GM21786 (cell line): ENCODE results near the gene TRABD2A.

Source experiments
- ATAC-seq: cut with Tn5 transposase; IDR thresholded peaks from one replicate; pipeline ENCODE4 v1.9.1; 2021; ENCODE audit not compliant: unreplicated experiment

Gene TRABD2A

GRCh38 chr2:84905181-84906107 lies 24.6 kb upstream of the TRABD2A start, which contains the start of gene TMSB10:
Gene TMSB10 (plus strand): TSS chr2:84905656.
- ATAC-seq = peak; percentile 65

DNA sequence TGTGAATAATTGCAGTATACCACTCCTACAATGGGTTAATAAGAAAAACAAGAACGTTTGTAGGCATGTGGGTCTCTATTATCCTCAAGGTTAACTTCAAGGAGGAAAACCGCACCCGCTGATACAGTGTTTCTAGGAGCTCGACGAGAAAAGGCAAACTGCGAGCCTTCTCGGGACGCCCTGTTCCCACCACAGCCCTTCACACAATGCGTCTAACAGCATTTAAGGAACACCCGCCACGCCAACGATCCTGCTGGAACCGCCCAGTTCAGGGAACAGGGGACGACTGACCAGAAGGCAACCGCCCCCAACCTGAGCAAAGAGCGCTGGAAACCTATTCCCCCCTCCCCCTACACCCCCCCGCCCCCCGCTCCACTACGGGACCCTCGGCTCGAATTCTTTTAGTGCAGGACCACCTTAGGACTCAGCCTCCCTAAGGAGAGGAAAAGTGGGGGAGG lies 23.9 kb upstream of the TRABD2A start:
- ATAC-seq = no peak

- ATAC-seq = no peak
Measured at GRCh38 chr2:84904151-84904550, 23.3 kb upstream of the TRABD2A start.

DNA sequence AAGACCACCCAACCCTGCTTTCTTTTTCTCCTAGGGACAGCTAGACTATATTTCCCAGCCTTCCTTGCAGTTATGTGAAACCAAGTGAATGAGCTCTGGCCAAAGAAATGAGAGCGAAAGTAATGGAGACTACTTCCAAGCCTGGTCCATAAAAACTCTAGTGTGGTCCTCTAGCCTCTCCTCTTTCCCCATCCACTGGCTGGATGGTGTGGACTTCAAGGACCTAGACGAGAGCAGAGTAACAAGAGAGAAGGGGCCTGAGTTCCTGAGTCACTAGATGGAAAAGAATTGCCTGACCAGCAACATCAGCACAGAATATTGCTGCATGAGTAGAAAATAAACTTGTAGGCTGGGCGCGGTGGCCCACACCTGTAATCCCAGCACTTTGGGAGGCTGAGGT lies 21.6 kb upstream of the TRABD2A start:
- no peak for ATAC-seq

DNA sequence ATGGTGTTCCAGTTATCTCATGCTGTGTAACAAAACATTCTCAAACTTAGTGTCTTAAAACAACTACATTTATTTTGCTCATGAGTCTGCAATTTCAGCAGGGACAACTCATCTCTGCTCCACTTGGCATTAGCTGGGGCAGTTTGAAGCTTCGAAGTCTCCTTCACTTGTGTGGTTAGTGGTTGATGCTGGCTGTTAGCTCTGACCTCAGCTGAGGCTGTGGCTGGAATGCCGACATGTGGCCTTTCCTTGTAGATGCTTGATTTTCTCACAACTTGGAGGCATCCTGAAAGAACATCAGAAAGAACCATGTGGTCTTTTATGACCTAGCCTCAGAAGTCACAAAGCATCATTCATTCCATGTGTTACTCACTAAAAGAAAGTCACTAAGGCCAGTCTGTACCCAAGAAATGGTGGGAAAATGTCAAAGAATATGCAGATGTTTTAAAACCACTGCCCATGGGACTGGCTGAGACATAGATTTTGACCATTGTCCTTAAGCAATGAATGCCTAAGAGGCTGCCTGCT lies 20.8 kb upstream of the TRABD2A start:
- no peak for ATAC-seq

DNA sequence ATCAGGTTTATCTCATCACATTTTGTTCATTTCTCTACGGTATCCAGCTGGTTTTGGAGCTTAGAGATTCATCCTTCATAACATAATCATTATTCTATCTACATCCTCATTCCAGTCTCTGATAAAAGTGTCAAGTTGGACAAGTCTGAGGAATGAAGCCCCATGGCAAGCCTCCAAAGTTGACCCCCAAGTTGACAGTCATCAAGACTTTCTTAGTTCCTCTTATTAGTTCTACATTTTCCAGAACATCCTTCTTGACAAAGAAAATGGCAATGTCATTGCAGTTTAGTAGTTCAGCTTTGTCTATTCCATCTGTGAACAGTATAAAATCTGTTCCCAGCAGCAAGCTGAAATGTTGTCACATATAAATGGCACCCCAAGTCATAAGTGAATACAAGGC lies 20.1 kb upstream of the TRABD2A start:
- no peak for ATAC-seq

GRCh38 chr2:84899304-84900204 lies 18.7 kb upstream of the TRABD2A start:
- no peak for ATAC-seq

DNA sequence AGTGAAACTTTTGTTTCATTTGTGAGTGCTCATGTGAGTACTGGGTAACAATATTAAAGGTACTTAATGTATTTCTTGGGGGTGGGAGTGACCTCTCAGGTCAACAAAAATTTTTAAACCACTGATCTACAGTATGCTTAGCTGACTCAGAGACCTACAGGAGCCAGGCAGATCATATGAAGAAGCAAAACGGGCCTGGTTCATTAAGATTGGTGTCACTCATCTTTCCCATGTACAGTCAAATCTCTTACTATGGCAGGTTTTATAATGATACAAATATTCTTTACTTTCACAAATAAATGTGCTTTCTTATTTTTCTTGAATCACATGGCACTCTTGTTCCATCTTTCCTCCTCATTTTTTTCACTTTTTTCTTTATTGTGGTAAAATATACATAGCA lies 16.9 kb upstream of the TRABD2A start:
- no peak for ATAC-seq

DNA sequence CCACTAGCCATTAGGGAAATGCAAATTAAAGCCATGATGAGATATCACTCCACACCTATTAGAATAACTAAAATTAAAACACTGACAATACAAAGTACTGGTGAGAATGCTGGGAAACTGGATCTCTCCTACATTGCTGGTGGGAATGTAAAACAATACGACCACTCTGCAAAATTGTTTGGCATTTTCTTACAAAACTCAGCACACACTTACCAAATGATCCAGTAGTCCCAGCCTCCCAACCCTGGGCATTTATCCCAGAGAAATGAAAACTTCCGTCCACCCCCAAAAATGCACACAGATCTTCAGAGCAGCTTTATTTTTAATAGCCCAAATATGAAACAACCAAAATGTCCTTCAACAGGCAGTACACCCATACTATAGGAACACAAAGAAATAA lies 15.7 kb upstream of the TRABD2A start:
- no peak for ATAC-seq

DNA sequence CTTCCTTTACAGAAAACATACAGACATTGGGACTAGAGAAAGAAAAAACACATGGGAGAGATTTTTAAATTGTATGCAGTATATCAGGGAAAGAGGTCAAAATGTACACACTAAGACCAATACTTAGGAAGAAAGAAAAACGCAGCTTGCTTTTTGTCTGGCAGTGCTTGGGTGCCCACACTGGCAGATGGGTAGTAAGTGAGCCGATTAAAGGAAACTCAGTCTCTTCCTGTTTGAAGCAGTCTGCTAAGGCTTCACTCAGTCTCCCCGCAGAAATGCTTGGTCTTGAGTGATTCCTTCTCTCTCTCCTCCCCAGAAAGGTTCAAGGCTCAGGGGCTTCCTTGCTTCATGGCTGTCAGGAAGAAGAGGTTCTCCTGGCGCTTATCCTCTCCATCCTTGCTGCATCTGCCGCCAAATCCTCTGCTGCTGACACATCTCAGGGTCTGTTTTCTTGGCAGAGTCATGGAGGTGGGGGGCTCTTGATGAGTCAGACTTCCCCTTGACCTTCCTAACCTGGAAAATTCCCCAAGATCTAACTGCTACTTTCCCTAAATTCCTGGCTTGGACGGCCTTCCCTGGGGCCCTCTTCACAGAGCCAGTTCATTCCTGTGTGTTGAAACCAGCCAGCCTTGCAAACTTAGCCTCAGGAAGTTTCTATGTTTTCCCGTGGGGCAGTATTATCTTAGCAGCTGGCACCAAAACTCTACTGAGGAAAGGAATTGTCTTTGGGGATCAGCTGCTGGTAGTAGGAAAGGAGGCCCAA lies 14.1 kb upstream of the TRABD2A start:
- ATAC-seq = no peak

DNA sequence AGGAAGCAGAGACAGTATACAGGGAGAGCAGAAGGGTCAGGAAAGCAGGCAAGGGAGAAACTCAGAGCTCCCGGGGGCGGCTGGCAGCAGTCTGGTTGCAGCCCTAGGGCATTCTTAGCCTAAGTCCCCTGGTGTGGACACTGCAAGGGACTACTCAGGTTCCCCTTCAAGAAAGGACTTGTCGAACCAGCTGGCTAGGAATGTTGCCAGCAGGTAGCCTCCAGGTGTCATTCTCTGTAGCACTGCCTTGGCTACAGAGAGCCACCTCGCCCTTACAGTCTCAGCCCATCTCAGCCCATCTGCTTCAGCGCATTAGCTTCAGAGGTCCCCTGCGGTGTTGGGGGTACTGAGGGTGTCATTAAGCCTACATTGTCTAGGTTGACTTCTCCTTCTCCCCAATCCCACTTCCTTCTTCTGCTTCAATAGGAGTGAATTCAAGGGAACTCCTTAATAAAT lies 13.3 kb upstream of the TRABD2A start:
- ATAC-seq = no peak

DNA sequence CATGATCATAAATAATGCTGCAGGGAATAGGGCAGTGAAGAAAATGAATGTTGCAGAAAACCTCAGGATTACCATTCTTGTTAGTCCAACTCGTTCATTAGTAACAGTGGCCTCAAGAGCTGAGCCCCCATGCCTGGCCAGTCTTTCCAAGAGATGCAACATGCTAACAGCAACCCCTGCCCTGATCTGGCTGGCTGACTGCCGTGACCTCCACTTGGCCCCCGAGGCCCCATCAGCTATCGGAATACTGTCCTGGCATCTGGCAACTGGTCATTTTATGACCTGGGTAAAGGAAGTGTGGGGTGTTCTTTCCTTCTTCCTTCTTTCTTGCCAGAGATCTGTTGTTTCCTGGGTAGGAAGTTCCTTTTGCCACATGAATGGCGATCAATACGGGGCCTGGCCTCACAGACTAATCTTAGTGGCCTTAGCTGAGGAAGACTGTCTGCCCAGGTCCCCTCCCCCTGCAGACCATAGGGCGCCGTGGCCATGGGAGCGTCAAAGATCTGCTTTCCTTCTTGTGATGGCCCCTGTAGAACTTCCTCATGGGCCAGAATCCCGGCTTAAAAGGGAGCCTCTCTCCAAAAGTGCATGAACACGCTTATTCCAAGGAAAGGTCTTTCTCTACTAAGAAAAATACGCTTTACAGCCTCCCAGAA lies 10.6 kb upstream of the TRABD2A start:
- ATAC-seq = no peak

DNA sequence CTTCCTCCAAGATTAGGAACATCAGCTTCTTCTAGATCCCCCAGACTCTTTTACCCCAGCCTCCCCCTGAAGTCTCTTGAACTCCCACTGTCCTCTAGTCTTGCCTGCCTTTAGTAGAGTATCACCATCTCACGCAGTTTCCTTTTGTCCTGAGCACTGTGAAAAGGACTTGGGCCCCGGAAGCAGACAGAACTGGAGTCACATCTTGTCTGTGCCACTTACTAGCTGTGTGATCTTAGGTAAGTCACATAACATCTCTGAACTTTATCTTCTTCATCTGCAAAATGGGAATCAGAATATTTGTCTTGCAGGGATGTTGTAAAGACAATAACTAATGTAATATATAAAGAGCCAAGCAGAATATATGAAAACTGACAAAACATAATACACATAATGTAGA lies 8.4 kb upstream of the TRABD2A start:
- no peak for ATAC-seq

DNA sequence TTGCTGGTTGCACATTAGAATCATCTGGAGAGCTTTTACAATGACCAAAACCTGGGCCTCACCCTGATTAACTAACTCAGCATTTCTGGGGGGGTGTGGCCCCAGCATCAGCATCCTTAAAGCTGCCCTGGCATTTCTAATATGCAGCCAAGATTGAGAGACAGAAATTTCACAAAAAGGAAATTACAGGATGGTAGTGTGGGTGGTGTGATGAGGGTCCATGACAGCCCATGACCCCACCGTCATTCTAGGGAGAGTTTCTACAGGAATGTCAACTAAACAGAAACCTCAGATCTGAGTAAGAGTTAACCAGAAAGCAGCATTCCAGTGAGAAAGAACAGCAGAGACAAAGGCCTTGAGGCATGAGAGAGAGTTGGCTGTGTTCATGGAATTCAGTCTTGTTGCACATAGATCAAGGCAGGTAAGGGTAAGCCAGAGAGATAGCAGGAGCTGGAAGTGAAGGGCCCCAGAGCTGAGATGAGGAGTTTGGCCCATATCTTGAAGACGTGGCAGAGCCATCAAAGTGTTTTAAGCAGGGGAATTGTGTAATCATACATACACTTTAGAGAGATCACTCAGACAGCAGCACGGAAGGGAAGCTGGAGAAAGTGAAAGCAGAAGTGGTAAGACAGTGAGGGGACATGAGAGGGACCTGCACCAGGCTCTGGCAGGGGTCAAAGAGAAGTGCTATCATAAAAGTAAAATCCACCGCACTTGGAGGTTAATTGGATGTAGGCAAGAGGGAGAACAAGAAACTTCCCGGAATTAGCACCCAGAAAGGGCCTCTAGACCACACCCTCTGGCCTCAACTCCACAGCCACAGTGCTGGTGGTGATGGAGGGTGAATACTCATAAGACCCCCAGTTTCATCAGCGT lies 7.8 kb upstream of the TRABD2A start:
- ATAC-seq = peak; percentile 99

GRCh38 chr2:84886791-84887190 lies 5.9 kb upstream of the TRABD2A start:
- ATAC-seq = no peak

DNA sequence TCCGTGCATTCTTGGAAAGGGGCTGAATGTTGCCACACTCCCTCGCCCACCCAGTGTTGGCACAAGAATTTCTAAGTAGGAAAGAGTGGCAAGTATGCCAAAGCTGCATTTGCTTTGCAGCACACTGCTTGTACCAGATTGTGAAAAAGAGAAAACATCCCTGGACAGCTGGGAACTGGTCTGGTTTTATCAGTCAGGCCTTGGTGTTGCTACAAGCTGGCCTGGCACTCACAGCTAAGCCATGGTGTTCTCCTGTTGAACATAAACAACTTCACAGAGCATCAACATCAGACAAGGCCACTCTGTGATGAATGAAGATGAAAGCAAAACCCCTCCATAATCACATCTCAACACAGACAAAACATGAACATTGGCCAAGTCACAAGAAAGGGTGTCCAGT lies 4.2 kb upstream of the TRABD2A start:
- no peak for ATAC-seq

GRCh38 chr2:84884449-84884848 lies 3.6 kb upstream of the TRABD2A start:
- no peak for ATAC-seq

DNA sequence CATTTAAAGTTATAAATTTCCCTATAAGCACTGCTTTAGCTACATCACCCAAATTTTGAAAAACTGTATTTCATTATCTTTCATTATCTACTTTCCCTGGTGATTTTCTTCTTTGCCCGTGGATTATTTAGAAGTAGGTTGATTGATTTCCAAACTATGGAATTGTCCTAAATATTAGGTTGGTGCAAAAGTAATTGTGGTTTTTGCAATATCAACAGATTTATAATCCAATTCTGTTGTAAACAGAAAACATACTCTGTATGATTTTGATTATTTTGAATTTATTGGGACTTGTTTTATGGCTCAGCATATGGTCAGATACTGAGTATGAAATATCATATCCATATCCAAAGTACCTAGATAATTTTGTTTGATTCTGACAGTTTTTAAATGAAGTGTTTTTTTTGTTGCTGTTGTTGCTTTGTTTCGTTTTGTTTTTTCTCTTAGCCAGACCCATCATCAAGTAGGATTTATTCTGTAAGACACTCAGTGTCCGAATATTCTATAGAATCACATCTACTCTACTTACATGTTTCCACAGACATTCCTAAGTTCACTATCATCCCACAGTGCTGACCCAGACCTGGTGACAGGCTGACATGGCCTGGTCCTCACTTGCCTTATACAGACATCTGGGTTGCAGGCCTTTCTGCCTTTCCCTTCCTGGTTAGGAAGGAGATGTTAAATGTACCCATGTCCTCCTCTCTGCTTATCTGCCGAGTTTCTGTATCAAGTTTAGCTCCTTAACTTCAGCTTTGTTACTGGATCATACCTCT lies 2.1 kb upstream of the TRABD2A start:
- ATAC-seq = no peak

DNA sequence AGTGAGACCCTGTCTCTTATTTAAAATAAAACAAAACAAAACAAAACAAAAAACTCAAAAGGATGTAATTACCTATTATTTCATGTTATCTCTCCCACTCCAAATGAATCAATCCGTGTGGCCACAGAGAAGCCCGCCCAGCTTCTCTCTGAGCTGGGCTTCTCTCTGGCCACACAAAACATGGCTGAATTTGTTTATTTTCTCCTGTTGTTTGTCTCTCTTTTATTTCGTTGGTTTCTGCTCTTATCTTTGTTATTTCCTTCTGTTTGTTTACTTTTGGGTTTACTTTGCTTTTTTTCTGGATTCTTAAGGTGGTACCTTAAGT lies 1.5 kb upstream of the TRABD2A start:
- ATAC-seq = no peak
